ENCODE data around the gene MOB2.

DNA sequence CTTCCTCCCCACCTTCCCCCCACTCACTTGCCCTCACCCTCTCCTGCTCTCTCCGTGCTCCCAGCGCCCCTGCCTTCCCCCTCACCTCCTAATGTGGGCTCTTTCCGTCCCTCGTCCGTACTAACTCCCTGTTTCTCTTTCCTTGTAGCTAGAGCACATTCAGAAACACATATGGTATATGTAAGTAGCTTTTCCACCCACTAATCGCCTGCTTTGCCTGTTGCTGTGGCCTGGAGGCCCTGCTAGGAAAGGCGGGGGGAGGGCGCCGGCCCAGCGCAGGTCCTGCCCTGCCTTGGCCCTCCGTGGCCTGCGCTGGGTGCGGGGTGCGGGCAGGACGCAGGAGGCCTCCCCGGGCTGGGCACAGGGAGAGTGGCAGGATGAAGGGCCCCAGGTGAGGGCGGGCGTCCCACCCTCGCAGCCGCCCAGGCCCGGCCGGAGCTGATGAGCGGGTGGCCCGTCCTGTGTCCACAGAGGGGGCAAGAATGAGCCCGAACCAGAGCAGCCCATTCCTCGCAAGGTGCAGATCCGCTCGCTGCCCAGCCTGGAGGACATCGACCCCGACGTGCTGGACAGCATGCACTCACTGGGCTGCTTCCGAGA lies 41.7 kb downstream of the MOB2 start:
- TF ChIP-seq TGIF2 (CRISPR knock-in tag; IDR thresholded peaks at IDR 0.05) (no peak), RXRB (CRISPR knock-in tag; IDR thresholded peaks at IDR 0.05; ENCODE audit: borderline replicate concordance) (no peak), ZNF354B (CRISPR knock-in tag; IDR thresholded peaks at IDR 0.05) (no peak)
- TF ChIP-seq, protein P1, sequence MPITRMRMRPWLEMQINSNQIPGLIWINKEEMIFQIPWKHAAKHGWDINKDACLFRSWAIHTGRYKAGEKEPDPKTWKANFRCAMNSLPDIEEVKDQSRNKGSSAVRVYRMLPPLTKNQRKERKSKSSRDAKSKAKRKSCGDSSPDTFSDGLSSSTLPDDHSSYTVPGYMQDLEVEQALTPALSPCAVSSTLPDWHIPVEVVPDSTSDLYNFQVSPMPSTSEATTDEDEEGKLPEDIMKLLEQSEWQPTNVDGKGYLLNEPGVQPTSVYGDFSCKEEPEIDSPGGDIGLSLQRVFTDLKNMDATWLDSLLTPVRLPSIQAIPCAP (CRISPR knock-in tag; IDR thresholded peaks at IDR 0.05; ENCODE audit: low read depth), result no peak
- TF ChIP-seq, protein P2, sequence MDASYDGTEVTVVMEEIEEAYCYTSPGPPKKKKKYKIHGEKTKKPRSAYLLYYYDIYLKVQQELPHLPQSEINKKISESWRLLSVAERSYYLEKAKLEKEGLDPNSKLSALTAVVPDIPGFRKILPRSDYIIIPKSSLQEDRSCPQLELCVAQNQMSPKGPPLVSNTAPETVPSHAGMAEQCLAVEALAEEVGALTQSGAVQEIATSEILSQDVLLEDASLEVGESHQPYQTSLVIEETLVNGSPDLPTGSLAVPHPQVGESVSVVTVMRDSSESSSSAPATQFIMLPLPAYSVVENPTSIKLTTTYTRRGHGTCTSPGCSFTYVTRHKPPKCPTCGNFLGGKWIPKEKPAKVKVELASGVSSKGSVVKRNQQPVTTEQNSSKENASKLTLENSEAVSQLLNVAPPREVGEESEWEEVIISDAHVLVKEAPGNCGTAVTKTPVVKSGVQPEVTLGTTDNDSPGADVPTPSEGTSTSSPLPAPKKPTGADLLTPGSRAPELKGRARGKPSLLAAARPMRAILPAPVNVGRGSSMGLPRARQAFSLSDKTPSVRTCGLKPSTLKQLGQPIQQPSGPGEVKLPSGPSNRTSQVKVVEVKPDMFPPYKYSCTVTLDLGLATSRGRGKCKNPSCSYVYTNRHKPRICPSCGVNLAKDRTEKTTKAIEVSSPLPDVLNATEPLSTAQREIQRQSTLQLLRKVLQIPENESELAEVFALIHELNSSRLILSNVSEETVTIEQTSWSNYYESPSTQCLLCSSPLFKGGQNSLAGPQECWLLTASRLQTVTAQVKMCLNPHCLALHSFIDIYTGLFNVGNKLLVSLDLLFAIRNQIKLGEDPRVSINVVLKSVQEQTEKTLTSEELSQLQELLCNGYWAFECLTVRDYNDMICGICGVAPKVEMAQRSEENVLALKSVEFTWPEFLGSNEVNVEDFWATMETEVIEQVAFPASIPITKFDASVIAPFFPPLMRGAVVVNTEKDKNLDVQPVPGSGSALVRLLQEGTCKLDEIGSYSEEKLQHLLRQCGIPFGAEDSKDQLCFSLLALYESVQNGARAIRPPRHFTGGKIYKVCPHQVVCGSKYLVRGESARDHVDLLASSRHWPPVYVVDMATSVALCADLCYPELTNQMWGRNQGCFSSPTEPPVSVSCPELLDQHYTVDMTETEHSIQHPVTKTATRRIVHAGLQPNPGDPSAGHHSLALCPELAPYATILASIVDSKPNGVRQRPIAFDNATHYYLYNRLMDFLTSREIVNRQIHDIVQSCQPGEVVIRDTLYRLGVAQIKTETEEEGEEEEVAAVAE (CRISPR knock-in tag; IDR thresholded peaks at IDR 0.05; ENCODE audit: borderline replicate concordance), result no peak
